Endothelial cell of umbilical vein (primary cell): ENCODE measurements around the gene TMEM121.

Source experiments
- FOS ChIP-seq: IDR thresholded peaks from 2 replicates; pipeline ENCODE4 v1.6.1; 2011; ENCODE audit warnings: mild to moderate bottlenecking, low read length, moderate library complexity, borderline replicate concordance; ENCODE audit not compliant: insufficient read depth
- POLR2AphosphoS5 ChIP-seq: IDR thresholded peaks from 2 replicates; pipeline ENCODE4 v1.6.1; 2012; ENCODE audit warnings: low read depth, mild to moderate bottlenecking, control low read depth, low read length, moderate library complexity; ENCODE audit not compliant: insufficient read depth
- TF ChIP-seq, protein P1 (sequence below), 2 donors: IDR thresholded peaks; 1 replicate in 1 of 2; 2 replicates in 1 of 2; pipeline ENCODE4 v1.5.1; 2011; ENCODE audit warnings: low read length in 2 of 2, mild to moderate bottlenecking in 2 of 2, moderate library complexity in 2 of 2, control low read depth in 1 of 2, inconsistent platforms in 1 of 2, low read depth in 1 of 2; ENCODE audit not compliant: insufficient read depth in 1 of 2; ENCODE audit errors: extremely low read depth in 1 of 2

DNA sequence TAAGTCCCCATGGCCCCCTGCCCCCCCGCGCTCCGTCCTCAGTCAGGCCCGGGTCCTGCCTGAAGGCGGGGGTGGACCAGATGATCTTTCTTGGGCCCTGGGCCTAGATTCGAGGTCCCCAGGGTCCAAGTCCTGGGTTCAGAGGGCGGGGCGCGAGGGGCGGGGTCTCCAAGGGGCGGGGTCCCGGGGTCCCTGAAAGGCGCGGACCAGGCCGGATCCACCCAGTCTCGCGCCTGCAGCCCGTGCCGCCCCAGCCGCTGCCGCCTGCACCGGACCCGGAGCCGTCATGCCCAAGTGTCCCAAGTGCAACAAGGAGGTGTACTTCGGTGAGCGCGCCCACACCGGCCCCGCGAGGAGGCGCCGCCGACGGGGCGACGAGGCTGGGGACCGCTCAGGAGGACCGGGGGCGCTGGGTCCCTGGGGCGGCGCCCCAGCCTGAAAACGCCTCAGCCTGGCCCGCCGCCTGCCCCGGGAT, 39.4 kb upstream of the TMEM121 start:
- TF ChIP-seq POLR2AphosphoS5 (no peak), FOS (no peak)
- TF ChIP-seq, protein P1, sequence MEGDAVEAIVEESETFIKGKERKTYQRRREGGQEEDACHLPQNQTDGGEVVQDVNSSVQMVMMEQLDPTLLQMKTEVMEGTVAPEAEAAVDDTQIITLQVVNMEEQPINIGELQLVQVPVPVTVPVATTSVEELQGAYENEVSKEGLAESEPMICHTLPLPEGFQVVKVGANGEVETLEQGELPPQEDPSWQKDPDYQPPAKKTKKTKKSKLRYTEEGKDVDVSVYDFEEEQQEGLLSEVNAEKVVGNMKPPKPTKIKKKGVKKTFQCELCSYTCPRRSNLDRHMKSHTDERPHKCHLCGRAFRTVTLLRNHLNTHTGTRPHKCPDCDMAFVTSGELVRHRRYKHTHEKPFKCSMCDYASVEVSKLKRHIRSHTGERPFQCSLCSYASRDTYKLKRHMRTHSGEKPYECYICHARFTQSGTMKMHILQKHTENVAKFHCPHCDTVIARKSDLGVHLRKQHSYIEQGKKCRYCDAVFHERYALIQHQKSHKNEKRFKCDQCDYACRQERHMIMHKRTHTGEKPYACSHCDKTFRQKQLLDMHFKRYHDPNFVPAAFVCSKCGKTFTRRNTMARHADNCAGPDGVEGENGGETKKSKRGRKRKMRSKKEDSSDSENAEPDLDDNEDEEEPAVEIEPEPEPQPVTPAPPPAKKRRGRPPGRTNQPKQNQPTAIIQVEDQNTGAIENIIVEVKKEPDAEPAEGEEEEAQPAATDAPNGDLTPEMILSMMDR (IDR thresholded peaks at IDR 0.05; ENCODE audit: extremely low read depth in 1 of 2, insufficient read depth in 1 of 2, low read depth in 1 of 2, low read length in 2 of 2): no peak
